ENCODE results near the gene GALNT12. TPM values are rescaled to one million over a fixed set of nuclear protein-coding genes. Genes with fewer than 3 reads are reported as not detected.

Gene GALNT12
- total RNA-seq, 2 donors from 2014 or later = 9.0 to 10.2 TPM

- WGBS = 84% methylated on average over 11 of the region's 11 CpGs
- Histone ChIP-seq H3K27me3 (replicated peaks; ENCODE audit: insufficient read depth) (no peaks in the 10 kb centered on the region), H3K4me3 (no peak overlapping the region), H3K9me3 (no peaks in the 10 kb centered on the region), H3K4me1 (replicated peaks) (no peaks in the 10 kb centered on the region), H3K36me3 (no peaks in the 10 kb centered on the region), H3K27ac (no peak overlapping the region)
- TF ChIP-seq POLR2AphosphoS5 (IDR thresholded peaks at IDR 0.05) (no peak), POLR2A (IDR thresholded peaks at IDR 0.05) (no peak), CTCF (IDR thresholded peaks at IDR 0.05) (no peak)
- intact Hi-C loops (cut with DNase I) = no loop called here
- no peak for DNase-seq (ENCODE audit: low spot score)
These were observed 27.3 kb upstream of the GALNT12 start for GRCh38 chr9:98780059-98780749.

GRCh38 chr9:98781588-98782383 is 25.7 kb upstream of the GALNT12 start:
- no peak overlapping the region for H3K4me3 ChIP-seq
- 79% methylated on average over 11 of the region's 11 CpGs for WGBS
- H3K4me1 ChIP-seq (replicated peaks) = no peaks in the 10 kb centered on the region
- no peak for TF ChIP-seq POLR2AphosphoS5 (IDR thresholded peaks at IDR 0.05)
- no peaks in the 10 kb centered on the region for H3K27me3 ChIP-seq (replicated peaks; ENCODE audit: insufficient read depth)
- no peak for DNase-seq (ENCODE audit: low spot score)
- H3K9me3 ChIP-seq = no peaks in the 10 kb centered on the region
- H3K36me3 ChIP-seq = no peaks in the 10 kb centered on the region
- H3K27ac ChIP-seq = no peak overlapping the region
- intact Hi-C loops (cut with DNase I) = no loop called here

- intact Hi-C loops (cut with DNase I) = no loop called here
- no peaks in the 10 kb centered on the region for H3K27me3 ChIP-seq (replicated peaks; ENCODE audit: insufficient read depth)
- no peak for TF ChIP-seq CTCF (IDR thresholded peaks at IDR 0.05)
- TF ChIP-seq POLR2AphosphoS5 (IDR thresholded peaks at IDR 0.05) = no peak
- TF ChIP-seq POLR2A (IDR thresholded peaks at IDR 0.05) = no peak
- H3K36me3 ChIP-seq = no peaks in the 10 kb centered on the region
- no peak for DNase-seq (ENCODE audit: low spot score)
- H3K27ac ChIP-seq = no peak overlapping the region
- no peaks in the 10 kb centered on the region for H3K4me1 ChIP-seq (replicated peaks)
- no peaks in the 10 kb centered on the region for H3K9me3 ChIP-seq
- no peak overlapping the region for H3K4me3 ChIP-seq
- WGBS = 95% methylated on average over 16 of the region's 16 CpGs
These were observed 23.8 kb upstream of the GALNT12 start for GRCh38 chr9:98783518-98784226.

GRCh38 chr9:98784831-98785806 is 22.4 kb upstream of the GALNT12 start:
- H3K36me3 ChIP-seq = no peaks in the 10 kb centered on the region
- intact Hi-C loops (cut with DNase I) = no loop called here
- H3K27me3 ChIP-seq (replicated peaks; ENCODE audit: insufficient read depth) = no peaks in the 10 kb centered on the region
- no peak overlapping the region for H3K27ac ChIP-seq
- no peaks in the 10 kb centered on the region for H3K4me1 ChIP-seq (replicated peaks)
- WGBS = 75% methylated on average over 11 of the region's 11 CpGs
- H3K4me3 ChIP-seq = no peak overlapping the region
- no peak for DNase-seq (ENCODE audit: low spot score)
- H3K9me3 ChIP-seq = no peaks in the 10 kb centered on the region
- no peak for TF ChIP-seq CTCF (IDR thresholded peaks at IDR 0.05)
- no peak for TF ChIP-seq POLR2AphosphoS5 (IDR thresholded peaks at IDR 0.05)
- TF ChIP-seq POLR2A (IDR thresholded peaks at IDR 0.05) = no peak

Data from prostate gland (tissue), 2 donors.